H9 (cell line): ENCODE results near the gene XPR1. TPM values are rescaled to one million over a fixed set of nuclear protein-coding genes. Genes with fewer than 3 reads are reported as not detected.

Source experiments
- DNase-seq: peaks from one replicate; pipeline ENCODE4 v3.0.0-alpha.2; 2017
- H2AFZ ChIP-seq: one replicate; pipeline ENCODE4 v1.6.1; 2013; ENCODE audit warnings: mild to moderate bottlenecking, low read length, control low read depth, moderate library complexity
- H2AK5ac ChIP-seq: 2 replicates; pipeline ENCODE4 v1.6.1; 2013; ENCODE audit warnings: low read length, control low read depth, mixed read lengths; ENCODE audit not compliant: insufficient read length
- H2BK120ac ChIP-seq: one replicate; pipeline ENCODE4 v1.6.1; 2013; ENCODE audit warnings: low read depth, mild to moderate bottlenecking, low read length, control low read depth, inconsistent platforms; ENCODE audit not compliant: poor library complexity, severe bottlenecking
- H2BK12ac ChIP-seq: 2 replicates; pipeline ENCODE4 v1.6.1; 2013; ENCODE audit warnings: low read length, control low read depth, mixed read lengths, low read depth; ENCODE audit not compliant: insufficient read length
- H2BK15ac ChIP-seq: 2 replicates; pipeline ENCODE4 v1.6.1; 2013; ENCODE audit warnings: low read depth, low read length, control low read depth
- H2BK20ac ChIP-seq: one replicate; pipeline ENCODE4 v1.6.1; 2013; ENCODE audit warnings: low read depth, mild to moderate bottlenecking, low read length, control low read depth, inconsistent platforms; ENCODE audit not compliant: poor library complexity, severe bottlenecking
- H2BK5ac ChIP-seq: 2 replicates; pipeline ENCODE4 v1.6.1; 2013; ENCODE audit warnings: low read length, control low read depth, mixed read lengths; ENCODE audit not compliant: insufficient read length
- H3K14ac ChIP-seq: 2 replicates; pipeline ENCODE4 v1.6.1; 2013; ENCODE audit warnings: low read length, control low read depth; ENCODE audit not compliant: insufficient read depth
- H3K18ac ChIP-seq: 2 replicates; pipeline ENCODE4 v1.6.1; 2013; ENCODE audit warnings: low read depth, mild to moderate bottlenecking, mixed read lengths, low read length, control low read depth; ENCODE audit not compliant: insufficient read length
- H3K23ac ChIP-seq: 2 replicates; pipeline ENCODE4 v1.6.1; 2013; ENCODE audit warnings: low read length, control low read depth, mixed read lengths, low read depth; ENCODE audit not compliant: insufficient read length
- H3K23me2 ChIP-seq: 2 replicates; pipeline ENCODE4 v1.6.1; 2013; ENCODE audit warnings: low read depth, mild to moderate bottlenecking, mixed read lengths, low read length, control low read depth; ENCODE audit not compliant: insufficient read length, poor library complexity, severe bottlenecking
- H3K27ac ChIP-seq: 2 replicates; pipeline ENCODE4 v1.5.1; 2013; ENCODE audit warnings: low read length, control low read depth, mixed read lengths, low read depth; ENCODE audit not compliant: insufficient read length
- H3K27me3 ChIP-seq: 2 replicates; pipeline ENCODE4 v1.6.1; 2013; ENCODE audit warnings: low read length, control low read depth, inconsistent platforms; ENCODE audit not compliant: insufficient read depth
- H3K4ac ChIP-seq: 2 replicates; pipeline ENCODE4 v1.6.1; 2013; ENCODE audit warnings: low read depth, mild to moderate bottlenecking, control low read depth, inconsistent platforms, low read length, moderate library complexity
- H3K4me1 ChIP-seq: 2 replicates; pipeline ENCODE4 v1.6.1; 2013; ENCODE audit warnings: low read length, control low read depth, inconsistent platforms; ENCODE audit not compliant: insufficient read depth
- H3K4me2 ChIP-seq: 2 replicates; pipeline ENCODE4 v1.6.1; 2013; ENCODE audit warnings: low read length, control low read depth, mixed read lengths; ENCODE audit not compliant: insufficient read length, insufficient read depth
- H3K56ac ChIP-seq: 2 replicates; pipeline ENCODE4 v1.6.1; 2013; ENCODE audit warnings: low read depth, mild to moderate bottlenecking, mixed read lengths, low read length, control low read depth; ENCODE audit not compliant: insufficient read length
- H3K79me1 ChIP-seq: 2 replicates; pipeline ENCODE4 v1.6.1; 2013; ENCODE audit warnings: low read depth, mild to moderate bottlenecking, moderate library complexity, low read length, control low read depth, inconsistent platforms; ENCODE audit not compliant: insufficient read depth, poor library complexity, severe bottlenecking
- H3K79me2 ChIP-seq: 2 replicates; pipeline ENCODE4 v1.6.1; 2013; ENCODE audit warnings: low read length, control low read depth, inconsistent platforms; ENCODE audit not compliant: insufficient read depth
- H3K9ac ChIP-seq: 2 replicates; pipeline ENCODE4 v1.6.1; 2013; ENCODE audit warnings: low read length, control low read depth, mixed read lengths; ENCODE audit not compliant: insufficient read length; ENCODE audit errors: extremely low read depth
- H3K9me3 ChIP-seq: one replicate; pipeline ENCODE4 v1.6.1; 2013; ENCODE audit warnings: low read depth, low read length, inconsistent platforms; ENCODE audit not compliant: control insufficient read depth
- H3T11ph ChIP-seq: one replicate; pipeline ENCODE4 v1.6.1; 2013; ENCODE audit warnings: mild to moderate bottlenecking, low read length, control low read depth, inconsistent platforms
- H4K20me1 ChIP-seq: one replicate; pipeline ENCODE4 v1.6.1; 2013; ENCODE audit not compliant: control insufficient read depth, insufficient read length, insufficient read depth
- H4K5ac ChIP-seq: 2 replicates; pipeline ENCODE4 v1.6.1; 2013; ENCODE audit warnings: low read depth, mild to moderate bottlenecking, mixed read lengths, low read length, control low read depth; ENCODE audit not compliant: insufficient read length
- H4K8ac ChIP-seq: replicated peaks from 2 replicates; pipeline ENCODE4 v1.6.1; 2013; ENCODE audit warnings: low read length, control low read depth, mixed read lengths, low read depth; ENCODE audit not compliant: insufficient read length
- H4K91ac ChIP-seq: 2 replicates; pipeline ENCODE4 v1.6.1; 2013; ENCODE audit warnings: low read depth, mild to moderate bottlenecking, moderate library complexity, mixed read lengths, low read length, control low read depth; ENCODE audit not compliant: insufficient read length
- H3K27ac Mint-ChIP-seq, 3 experiments: 2 replicates in 2 of 3; 3 replicates in 1 of 3; pipeline ENCODE4 v1.8.0; 2020 to 2021; ENCODE audit warnings: mixed read lengths in 3 of 3, mild to moderate bottlenecking in 1 of 3, moderate library complexity in 1 of 3
- H3K27me3 Mint-ChIP-seq: 2 replicates; pipeline ENCODE4 v1.8.0; 2021; ENCODE audit warnings: low read depth, mild to moderate bottlenecking, moderate library complexity, mixed read lengths
- H3K36me3 Mint-ChIP-seq, 3 experiments: 2 replicates in 2 of 3; 3 replicates in 1 of 3; pipeline ENCODE4 v1.8.0; 2020 to 2021; ENCODE audit warnings: low read depth in 3 of 3, mixed read lengths in 3 of 3; ENCODE audit not compliant: insufficient read depth in 1 of 3
- H3K4me1 Mint-ChIP-seq, 2 experiments: 2 replicates each; pipeline ENCODE4 v1.8.0; 2020; ENCODE audit warnings: mixed read lengths in 2 of 2
- H3K4me3 Mint-ChIP-seq, 2 experiments: 2 replicates in 1 of 2; 3 replicates in 1 of 2; pipeline ENCODE4 v1.8.0; 2020 to 2021; ENCODE audit warnings: mild to moderate bottlenecking in 2 of 2, mixed read lengths in 2 of 2, moderate library complexity in 1 of 2
- H3K9me3 Mint-ChIP-seq, 2 experiments: 2 replicates in 1 of 2; 3 replicates in 1 of 2; pipeline ENCODE4 v1.8.0; 2020; ENCODE audit warnings: mild to moderate bottlenecking in 2 of 2, mixed read lengths in 2 of 2, moderate library complexity in 1 of 2
- CTCF ChIP-seq: fragments of 200-600 bp; sonication (generic); conservative IDR thresholded peaks from 3 replicates; pipeline ENCODE4 v1.8.0; 2021; ENCODE audit warnings: antibody characterized with exemption, mild to moderate bottlenecking
- WGBS: extraction: QIAGEN DNeasy Blood & Tissue Kit; methylation state at CpG from one replicate; pipeline ENCODE4 v1.1.7; 2013; ENCODE audit warnings: missing lambda C conversion rate, low lambda C conversion rate, mixed read lengths; ENCODE audit not compliant: insufficient read length; ENCODE audit errors: extremely low coverage; 5-methylcytosine and 5-hydroxymethylcytosine counted together
- total RNA-seq: library from RNA; stranded (reverse); gene quantifications from 2 replicates; pipeline ENCODE4 v1.2.1, GENCODE V29; 2021

XPR1 gene
- total RNA-seq, 1 experiment from 2014 or later, result 34.1 TPM

GRCh38 chr1:180932378-180932777 lies 300.6 kb downstream of the XPR1 start:
- Mint-ChIP-seq H3K4me3 (no peak overlapping the region), H3K4me1 (peaks cover 16 to 27% of the 10 kb centered on the region in 2 experiments), H3K27me3 (no peaks in the 10 kb centered on the region; the same call in 1 of the 2 replicates), H3K27ac (no peak overlapping the region), H3K9me3 (no peaks in the 10 kb centered on the region), H3K36me3 (peaks cover 0 to 6% (median 2%) of the 10 kb centered on the region in 3 experiments; a peak in 2 of 7 replicates)
- H3K27ac ChIP-seq, result no peak overlapping the region
- no peak overlapping the region for H3K14ac ChIP-seq
- no peak overlapping the region for H2BK15ac ChIP-seq
- no peak overlapping the region for H4K91ac ChIP-seq
- H3T11ph ChIP-seq, result no peak overlapping the region
- H2BK5ac ChIP-seq, result no peak overlapping the region
- H3K9ac ChIP-seq, result no peak overlapping the region
- H3K4me2 ChIP-seq, result no peak overlapping the region
- H3K27me3 ChIP-seq, result no peaks in the 10 kb centered on the region
- no peak overlapping the region for H2AK5ac ChIP-seq
- H3K79me1 ChIP-seq, result no peaks in the 10 kb centered on the region
- no peak for DNase-seq
- H4K8ac ChIP-seq, result no peak overlapping the region
- no peak overlapping the region for H2BK120ac ChIP-seq
- no peaks in the 10 kb centered on the region for H3K9me3 ChIP-seq
- no peaks in the 10 kb centered on the region for H3K23me2 ChIP-seq
- H3K56ac ChIP-seq, result no peak overlapping the region
- H2BK20ac ChIP-seq, result no peak overlapping the region
- H2AFZ ChIP-seq, result no peak overlapping the region
- H2BK12ac ChIP-seq, result no peak overlapping the region
- no peaks in the 10 kb centered on the region for H3K79me2 ChIP-seq
- no CpG with 5 or more reads among the region's 4 CpGs for WGBS
- TF ChIP-seq CTCF, result no peak
- no peaks in the 10 kb centered on the region; the same call in 1 of the 2 replicates for H3K4me1 ChIP-seq
- no peak overlapping the region for H4K5ac ChIP-seq
- no peak overlapping the region for H3K23ac ChIP-seq
- H3K4ac ChIP-seq, result no peak overlapping the region
- H3K18ac ChIP-seq, result no peak overlapping the region
- H4K20me1 ChIP-seq, result no peaks in the 10 kb centered on the region
